AG09319 (cell line): Measurements from ENCODE around the gene ERCC3.

Experiments
- DNase-seq: peaks from one replicate; pipeline ENCODE4 v3.0.0-alpha.2; 2010; ENCODE audit warnings: low read depth; ENCODE audit errors: extremely low read depth
- TF ChIP-seq, protein P1 (sequence below): IDR thresholded peaks from 2 replicates; pipeline ENCODE4 v1.5.1; 2011; ENCODE audit warnings: low read depth, mild to moderate bottlenecking, inconsistent platforms, low read length, moderate library complexity

The ERCC3 gene

DNA sequence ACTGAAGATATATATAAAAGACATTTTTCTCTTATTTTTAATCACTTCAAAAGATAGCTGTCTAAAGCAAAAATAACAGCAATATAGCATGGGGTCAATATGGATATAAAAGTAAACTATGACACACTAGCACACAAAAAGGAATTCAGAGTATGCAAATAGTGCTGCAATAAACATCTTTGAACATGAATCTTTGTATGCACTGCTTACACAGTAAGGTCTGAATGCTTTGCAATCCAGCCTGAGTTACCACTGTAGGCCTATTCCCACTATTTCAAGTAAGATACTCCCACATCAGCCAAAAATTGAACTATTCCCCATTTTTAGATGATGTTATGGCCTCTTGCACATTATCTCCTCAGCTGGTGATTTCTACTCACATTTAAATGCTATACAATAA, 27.4 kb upstream of the ERCC3 start:
- no peak for DNase-seq
- TF ChIP-seq, protein P1, sequence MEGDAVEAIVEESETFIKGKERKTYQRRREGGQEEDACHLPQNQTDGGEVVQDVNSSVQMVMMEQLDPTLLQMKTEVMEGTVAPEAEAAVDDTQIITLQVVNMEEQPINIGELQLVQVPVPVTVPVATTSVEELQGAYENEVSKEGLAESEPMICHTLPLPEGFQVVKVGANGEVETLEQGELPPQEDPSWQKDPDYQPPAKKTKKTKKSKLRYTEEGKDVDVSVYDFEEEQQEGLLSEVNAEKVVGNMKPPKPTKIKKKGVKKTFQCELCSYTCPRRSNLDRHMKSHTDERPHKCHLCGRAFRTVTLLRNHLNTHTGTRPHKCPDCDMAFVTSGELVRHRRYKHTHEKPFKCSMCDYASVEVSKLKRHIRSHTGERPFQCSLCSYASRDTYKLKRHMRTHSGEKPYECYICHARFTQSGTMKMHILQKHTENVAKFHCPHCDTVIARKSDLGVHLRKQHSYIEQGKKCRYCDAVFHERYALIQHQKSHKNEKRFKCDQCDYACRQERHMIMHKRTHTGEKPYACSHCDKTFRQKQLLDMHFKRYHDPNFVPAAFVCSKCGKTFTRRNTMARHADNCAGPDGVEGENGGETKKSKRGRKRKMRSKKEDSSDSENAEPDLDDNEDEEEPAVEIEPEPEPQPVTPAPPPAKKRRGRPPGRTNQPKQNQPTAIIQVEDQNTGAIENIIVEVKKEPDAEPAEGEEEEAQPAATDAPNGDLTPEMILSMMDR: no peak

DNA sequence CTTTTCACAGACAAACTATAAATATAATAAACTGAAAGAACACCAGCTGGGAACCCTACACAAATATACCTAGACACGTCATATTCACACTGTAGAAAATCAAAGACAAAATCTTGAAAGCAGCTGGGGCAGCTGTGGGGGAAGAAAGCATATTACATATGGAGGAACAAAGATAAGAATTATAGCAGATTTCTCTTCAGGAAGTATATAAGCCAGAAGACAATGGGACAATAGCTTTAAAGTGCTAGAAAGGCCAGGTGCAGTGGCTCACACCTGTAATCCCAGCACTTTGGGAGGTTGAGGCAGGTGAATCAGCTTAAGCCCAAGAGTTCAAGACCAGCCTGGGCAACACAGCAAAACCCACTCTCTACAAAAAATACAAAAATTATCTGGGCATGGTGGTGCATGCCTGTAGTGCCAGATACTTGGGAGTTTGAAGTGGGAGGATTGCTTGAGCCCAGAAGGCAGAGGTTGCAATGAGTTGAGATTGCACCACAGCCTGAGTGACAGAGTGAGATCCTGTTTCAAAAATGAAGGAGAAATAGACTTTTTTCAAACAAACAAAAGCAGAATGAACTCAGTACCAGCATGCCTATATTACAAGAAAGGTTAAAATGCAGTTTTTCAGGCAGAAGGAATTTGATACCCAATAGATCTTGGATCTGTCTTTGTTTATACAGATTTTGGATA, 26.8 kb upstream of the ERCC3 start:
- TF ChIP-seq, protein P1: no peak
- no peak for DNase-seq

DNA sequence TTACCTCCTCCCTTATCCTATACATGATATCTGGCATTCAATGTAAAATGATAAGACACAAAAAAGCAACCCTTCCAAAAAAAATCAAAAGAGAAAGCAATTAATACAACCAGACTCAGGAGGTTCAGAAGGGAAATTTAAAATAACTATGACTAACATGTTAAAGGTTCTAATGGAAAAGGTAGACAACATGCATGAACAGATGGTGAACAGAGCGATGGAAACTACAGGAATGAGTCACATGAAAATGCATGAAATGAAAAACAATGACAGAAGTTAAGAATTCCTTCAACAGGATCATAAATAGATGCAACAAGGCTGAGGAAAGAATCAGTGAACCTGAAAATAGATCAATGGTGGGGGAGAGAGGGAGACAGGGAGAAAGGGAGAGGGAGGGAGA, 26.1 kb upstream of the ERCC3 start:
- TF ChIP-seq, protein P1: no peak
- DNase-seq: no peak

DNA sequence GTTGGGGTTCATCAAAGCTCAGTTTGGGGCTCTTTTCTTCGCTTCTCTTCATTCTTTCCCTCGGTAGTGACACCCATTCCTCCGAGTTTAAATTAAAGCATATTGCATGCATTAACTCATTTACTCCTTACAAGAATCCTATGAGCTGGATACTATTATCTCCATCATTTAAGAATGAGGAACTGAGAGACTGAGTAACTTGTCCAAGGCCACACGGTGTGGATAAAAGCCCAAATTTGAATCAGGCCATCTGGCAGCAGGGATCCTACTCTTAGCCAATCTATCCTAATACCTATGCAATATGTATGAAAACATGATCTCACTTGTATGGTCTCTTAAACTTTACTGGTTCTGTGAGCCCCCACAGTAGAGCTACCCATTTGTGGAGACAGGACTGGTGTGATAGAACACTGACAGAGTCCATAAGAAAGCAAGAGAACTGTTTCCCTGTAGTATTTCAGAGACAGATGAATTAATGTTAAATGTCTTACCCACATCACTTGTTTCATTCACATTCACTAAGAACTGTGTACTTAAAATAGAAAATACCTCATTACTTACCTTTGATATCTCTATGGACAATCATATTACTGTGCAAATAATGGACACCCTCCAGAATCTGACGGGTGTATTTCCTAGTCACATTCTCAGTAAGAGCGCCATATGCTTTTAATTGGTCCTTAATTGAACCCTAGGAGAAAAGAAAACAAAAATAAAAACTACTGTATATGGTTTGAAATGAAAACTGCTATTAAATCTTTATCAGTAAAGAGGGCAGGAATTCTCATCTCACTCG, 20.4 kb upstream of the ERCC3 start:
- no peak for DNase-seq
- TF ChIP-seq, protein P1: no peak

DNA sequence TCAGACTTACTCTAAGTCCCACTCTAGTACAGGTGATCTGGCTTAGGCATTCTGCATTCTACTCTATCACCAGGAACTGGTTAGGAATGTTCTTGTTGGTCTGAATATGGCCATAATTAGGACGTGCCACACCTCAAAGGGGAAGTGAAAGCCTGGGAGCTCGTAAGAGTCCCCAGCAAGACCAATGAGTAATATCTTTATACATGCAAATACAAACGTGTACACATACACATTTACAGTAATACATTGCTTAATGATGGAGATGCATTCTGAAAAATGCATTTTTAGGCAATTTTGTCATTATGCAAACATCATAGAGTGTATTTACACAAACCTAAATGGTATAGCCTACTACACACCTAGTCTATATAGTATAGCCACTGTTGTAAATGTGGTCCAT, 19.5 kb upstream of the ERCC3 start:
- no peak for DNase-seq
- TF ChIP-seq, protein P1: no peak

DNA sequence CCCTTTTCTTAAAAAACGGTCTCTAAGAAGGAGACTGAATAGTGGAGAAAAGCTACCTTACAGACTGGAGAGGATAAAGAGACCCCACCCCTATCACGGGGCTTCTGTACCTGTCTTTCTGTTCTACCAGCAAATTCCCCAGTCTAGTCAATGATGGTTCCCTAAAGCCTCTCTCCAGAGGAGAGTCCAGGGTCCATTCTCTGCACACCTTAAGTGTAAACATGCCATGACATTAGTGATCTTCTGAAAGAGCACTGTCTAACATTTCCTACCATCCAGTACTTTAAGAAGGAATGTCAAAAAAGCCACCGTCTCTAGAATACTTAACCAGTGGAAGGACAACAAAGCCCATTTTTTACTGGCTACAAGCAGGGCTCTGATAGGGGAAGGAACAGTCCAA, 17.0 kb upstream of the ERCC3 start:
- DNase-seq: no peak
- TF ChIP-seq, protein P1: no peak

DNA sequence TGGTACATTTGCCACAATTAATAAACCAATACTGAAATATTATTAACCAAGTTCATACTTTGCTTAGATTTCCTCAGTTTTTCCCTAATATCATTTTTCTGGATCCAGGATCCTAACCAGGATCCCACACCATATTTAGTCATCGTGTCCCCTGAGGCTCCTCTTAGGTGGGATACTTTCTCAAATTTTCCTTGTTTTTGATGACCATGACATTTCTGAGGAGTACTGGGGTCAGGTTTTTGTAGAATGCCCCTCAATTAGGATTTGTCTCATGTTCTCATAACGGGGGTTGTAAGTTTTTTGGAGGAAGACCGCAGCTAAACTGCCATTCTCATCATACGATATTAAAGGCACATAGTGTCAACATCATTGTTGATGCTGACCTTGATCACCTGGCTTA, 15.5 kb upstream of the ERCC3 start:
- DNase-seq: no peak
- TF ChIP-seq, protein P1: no peak
